ENCODE results near the gene HACE1.
"Not testable (repeated sequence)": the region's sequence is repeated elsewhere in the genome, so short reads cannot be mapped to it uniquely, and the experiment has no call there.

The HACE1 gene

DNA sequence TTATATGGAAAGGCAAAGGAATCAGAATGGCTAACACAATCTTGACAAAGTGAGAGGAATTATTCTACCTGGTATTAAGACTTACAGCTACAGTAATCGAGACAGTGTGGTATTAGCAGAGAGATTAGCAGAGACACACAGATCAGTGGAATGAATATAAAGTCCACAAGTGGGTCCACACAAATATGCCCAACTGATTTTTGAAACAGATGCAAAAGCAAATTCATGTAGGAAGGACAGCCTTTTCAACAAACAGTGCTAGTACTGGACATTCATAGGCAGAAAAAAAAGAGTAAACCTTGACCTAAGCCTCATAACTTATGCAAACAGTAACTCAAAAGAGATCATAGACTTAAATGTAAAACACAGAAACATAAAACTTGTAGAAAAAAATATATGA, 22.6 kb downstream of the HACE1 start:
- no peak overlapping the region for H3K27ac ChIP-seq
- H3K27me3 ChIP-seq (ENCODE audit: insufficient read depth, low read depth, severe bottlenecking): no peaks in the 10 kb centered on the region
- H3K9me3 ChIP-seq (ENCODE audit: severe bottlenecking): no peaks in the 10 kb centered on the region
- DNase-seq: no peak
- peaks cover 17% of the 10 kb centered on the region for H3K36me3 ChIP-seq
- TF ChIP-seq, protein P1, sequence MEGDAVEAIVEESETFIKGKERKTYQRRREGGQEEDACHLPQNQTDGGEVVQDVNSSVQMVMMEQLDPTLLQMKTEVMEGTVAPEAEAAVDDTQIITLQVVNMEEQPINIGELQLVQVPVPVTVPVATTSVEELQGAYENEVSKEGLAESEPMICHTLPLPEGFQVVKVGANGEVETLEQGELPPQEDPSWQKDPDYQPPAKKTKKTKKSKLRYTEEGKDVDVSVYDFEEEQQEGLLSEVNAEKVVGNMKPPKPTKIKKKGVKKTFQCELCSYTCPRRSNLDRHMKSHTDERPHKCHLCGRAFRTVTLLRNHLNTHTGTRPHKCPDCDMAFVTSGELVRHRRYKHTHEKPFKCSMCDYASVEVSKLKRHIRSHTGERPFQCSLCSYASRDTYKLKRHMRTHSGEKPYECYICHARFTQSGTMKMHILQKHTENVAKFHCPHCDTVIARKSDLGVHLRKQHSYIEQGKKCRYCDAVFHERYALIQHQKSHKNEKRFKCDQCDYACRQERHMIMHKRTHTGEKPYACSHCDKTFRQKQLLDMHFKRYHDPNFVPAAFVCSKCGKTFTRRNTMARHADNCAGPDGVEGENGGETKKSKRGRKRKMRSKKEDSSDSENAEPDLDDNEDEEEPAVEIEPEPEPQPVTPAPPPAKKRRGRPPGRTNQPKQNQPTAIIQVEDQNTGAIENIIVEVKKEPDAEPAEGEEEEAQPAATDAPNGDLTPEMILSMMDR (IDR thresholded peaks at IDR 0.05; ENCODE audit: low read depth, low read length): no peak
- no peak overlapping the region for H3K4me3 ChIP-seq (ENCODE audit: low read depth, low read length)

DNA sequence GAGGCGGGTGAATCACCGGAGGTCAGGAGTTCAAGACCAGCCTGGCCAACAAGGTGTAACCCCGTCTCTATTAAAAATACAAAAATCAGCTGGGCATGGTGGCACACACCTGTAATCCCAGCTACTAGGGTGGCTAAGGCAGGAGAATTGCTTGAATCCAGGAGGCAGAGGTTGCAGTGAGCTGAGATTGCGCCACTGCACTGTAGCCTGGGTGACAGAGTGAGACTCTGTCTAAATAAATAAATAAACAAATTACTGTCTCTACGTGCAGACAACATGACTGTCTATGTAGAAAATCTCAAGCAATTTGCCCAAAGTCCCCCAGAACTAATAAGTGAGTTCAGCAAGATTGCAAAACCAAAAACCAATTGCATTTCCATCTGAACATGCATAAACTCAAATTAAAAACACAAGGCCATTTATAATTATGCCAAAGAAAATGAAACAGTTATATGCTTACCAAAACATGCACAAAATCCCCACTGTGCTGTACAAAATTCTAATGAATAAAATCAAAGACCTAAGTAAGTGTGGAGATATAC, 23.2 kb downstream of the HACE1 start:
- H3K9me3 ChIP-seq (ENCODE audit: severe bottlenecking); H3K27ac ChIP-seq; H3K27me3 ChIP-seq (ENCODE audit: insufficient read depth, low read depth, severe bottlenecking); DNase-seq; H3K4me3 ChIP-seq (ENCODE audit: low read depth, low read length): not testable (repeated sequence)
- H3K36me3 ChIP-seq: peaks cover 17% of the 10 kb centered on the region

DNA sequence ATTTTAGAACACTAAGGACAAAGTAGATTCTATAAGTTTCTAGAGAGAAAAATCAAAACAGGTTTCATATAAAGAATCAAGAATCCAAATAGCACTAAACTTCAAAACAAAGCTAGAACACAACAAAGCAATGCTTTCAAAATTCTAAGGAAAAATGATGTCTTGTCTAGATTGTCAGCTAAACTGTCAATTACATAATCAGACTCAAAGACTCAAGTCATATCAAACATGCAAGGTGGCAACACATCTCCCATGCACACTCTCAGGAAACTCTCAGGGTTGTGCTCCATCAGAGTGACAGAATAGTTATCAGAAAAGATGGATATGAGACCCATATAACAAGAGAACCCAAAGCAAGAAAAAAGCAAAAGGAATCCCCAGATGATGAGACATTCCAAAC, 23.9 kb downstream of the HACE1 start:
- no peaks in the 10 kb centered on the region for H3K27me3 ChIP-seq (ENCODE audit: insufficient read depth, low read depth, severe bottlenecking)
- no peak overlapping the region for H3K27ac ChIP-seq
- no peak overlapping the region for H3K4me3 ChIP-seq (ENCODE audit: low read depth, low read length)
- H3K9me3 ChIP-seq (ENCODE audit: severe bottlenecking): no peaks in the 10 kb centered on the region
- DNase-seq: no peak
- TF ChIP-seq, protein P1 (IDR thresholded peaks at IDR 0.05; ENCODE audit: low read depth, low read length): no peak
- H3K36me3 ChIP-seq: peaks cover 22% of the 10 kb centered on the region

DNA sequence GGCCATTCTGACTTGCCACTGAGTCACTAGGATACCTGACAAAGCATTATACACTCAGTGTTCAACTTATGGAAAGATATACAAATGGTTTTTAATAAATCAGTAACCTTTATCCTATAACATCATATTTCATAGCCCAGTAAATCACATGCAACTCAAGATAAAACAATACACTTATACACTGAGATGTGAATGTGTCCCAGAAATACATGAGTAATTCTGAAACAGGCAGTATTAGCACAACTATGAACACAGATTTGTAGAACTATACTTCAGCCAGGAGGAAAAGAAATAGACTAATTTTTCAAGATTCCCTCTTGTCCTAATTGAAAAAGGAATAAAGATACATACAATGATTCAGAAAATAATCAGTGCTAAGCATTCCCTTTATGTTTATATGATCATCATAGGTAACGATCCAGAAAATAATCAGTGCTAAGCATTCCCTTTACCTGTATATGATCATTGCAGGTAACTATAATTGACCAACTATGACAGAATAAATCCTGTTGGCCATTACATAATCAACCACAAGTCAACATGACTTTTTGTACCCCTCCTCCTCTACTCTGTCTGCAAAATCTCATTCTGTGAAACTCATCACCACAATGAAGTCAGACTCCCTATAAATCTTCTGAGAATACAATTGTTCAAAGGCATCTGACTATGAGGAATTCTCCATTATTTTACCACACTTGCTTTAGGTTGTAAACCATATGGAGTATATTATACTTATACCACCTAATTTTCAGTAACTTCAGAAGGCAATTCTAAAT, 30.3 kb downstream of the HACE1 start:
- H3K36me3 ChIP-seq: peaks cover 19% of the 10 kb centered on the region
- DNase-seq: no peak
- no peaks in the 10 kb centered on the region for H3K27me3 ChIP-seq (ENCODE audit: insufficient read depth, low read depth, severe bottlenecking)
- no peak overlapping the region for H3K4me3 ChIP-seq (ENCODE audit: low read depth, low read length)
- H3K9me3 ChIP-seq (ENCODE audit: severe bottlenecking): no peaks in the 10 kb centered on the region
- TF ChIP-seq, protein P1 (IDR thresholded peaks at IDR 0.05; ENCODE audit: low read depth, low read length): no peak
- no peak overlapping the region for H3K27ac ChIP-seq

DNA sequence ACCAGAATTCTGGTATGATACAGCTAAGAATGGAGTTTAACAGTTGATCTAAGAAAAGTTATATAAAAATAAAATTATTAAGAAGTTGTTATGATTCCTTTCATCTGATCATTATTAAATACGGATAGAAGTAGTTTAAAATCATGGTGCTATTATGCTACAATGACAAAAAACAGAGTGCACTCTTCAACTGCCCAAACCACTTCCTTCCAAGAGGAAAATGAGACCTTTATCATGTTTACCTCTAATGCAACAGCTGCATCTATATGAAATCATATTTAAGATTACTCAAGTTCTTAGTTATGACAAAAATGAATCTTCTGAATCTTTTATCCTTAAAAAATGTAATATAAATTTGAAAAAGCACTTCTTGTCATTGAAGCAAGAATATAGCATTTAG, 31.2 kb downstream of the HACE1 start:
- DNase-seq: no peak
- Histone ChIP-seq H3K27me3 (ENCODE audit: insufficient read depth, low read depth, severe bottlenecking) (no peaks in the 10 kb centered on the region), H3K36me3 (peaks cover 16% of the 10 kb centered on the region), H3K27ac (no peak overlapping the region), H3K4me3 (ENCODE audit: low read depth, low read length) (no peak overlapping the region), H3K9me3 (ENCODE audit: severe bottlenecking) (no peaks in the 10 kb centered on the region)
- TF ChIP-seq, protein P1 (IDR thresholded peaks at IDR 0.05; ENCODE audit: low read depth, low read length): no peak

DNA sequence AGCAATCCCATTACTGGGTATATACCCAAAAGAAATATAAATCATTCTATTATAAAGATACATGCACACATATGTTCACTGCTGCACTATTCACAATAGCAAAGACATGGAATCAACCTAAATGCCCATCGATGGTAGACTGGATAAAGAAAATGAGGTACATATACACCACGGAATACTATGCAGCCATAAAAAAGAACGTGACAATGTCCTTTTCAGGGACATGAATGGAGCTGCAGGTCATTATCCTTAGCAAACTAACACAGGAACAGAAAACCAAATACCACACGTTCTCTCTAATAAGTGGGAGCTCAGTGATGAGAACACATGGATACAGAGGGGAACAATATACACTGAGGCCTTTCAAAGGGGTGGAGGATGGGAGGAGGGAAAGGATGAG, 38.9 kb downstream of the HACE1 start:
- not testable (repeated sequence) for H3K27ac ChIP-seq; H3K36me3 ChIP-seq; H3K9me3 ChIP-seq (ENCODE audit: severe bottlenecking); H3K27me3 ChIP-seq (ENCODE audit: insufficient read depth, low read depth, severe bottlenecking); DNase-seq; H3K4me3 ChIP-seq (ENCODE audit: low read depth, low read length)

DNA sequence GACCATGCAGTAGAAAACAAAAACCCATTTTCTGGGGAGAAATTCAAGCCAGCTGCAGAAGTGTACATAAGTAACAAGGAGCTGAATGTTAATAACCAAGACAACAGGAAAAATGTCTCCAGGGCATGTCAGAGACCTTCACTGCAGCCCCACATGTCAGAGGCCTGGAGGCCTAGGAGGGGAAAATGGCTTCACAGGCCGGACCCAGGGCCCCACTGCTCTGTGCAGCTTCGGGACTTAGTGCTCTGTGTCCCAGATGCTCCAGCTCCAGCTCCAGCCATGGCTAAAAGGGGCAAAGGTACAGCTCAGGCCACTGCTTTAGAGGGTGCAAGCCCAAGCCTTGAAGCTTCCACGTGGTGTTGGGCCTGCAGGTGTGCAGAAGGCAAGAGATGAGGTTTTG, 43.6 kb downstream of the HACE1 start:
- no peak for DNase-seq
- H3K36me3 ChIP-seq: no peaks in the 10 kb centered on the region
- TF ChIP-seq, protein P1 (IDR thresholded peaks at IDR 0.05; ENCODE audit: low read depth, low read length): no peak
- H3K27ac ChIP-seq: no peak overlapping the region
- H3K9me3 ChIP-seq (ENCODE audit: severe bottlenecking): no peaks in the 10 kb centered on the region
- no peak overlapping the region for H3K4me3 ChIP-seq (ENCODE audit: low read depth, low read length)
- no peaks in the 10 kb centered on the region for H3K27me3 ChIP-seq (ENCODE audit: insufficient read depth, low read depth, severe bottlenecking)

Data from WERI-Rb-1 (cell line).